Upper lobe of left lung (tissue), 4 donors: ENCODE data around the gene GOLGA6D.
"Not testable (repeated sequence)": the region's sequence is repeated elsewhere in the genome, so short reads cannot be mapped to it uniquely, and the experiment has no call there.

Experiments
- CTCF ChIP-seq, 6 experiments: fragments of 450-650 bp in 4 of 6; fragments of 200-600 bp in 2 of 6; sonication (generic) in 2 of 6; IDR thresholded peaks; one replicate each; pipeline ENCODE4 v1.5.1; 2016 to 2019; ENCODE audit warnings: antibody characterized with exemption in 6 of 6
- EP300 ChIP-seq, 4 donors: sonication (generic); formaldehyde crosslinking; IDR thresholded peaks; one replicate each; pipeline ENCODE4 v1.5.1; 2017; ENCODE audit warnings: antibody characterized with exemption in 4 of 4, control low read depth in 2 of 4
- POLR2A ChIP-seq, 4 donors: fragments of 450-650 bp; IDR thresholded peaks; one replicate each; pipeline ENCODE4 v1.5.1; 2016 to 2017; ENCODE audit warnings: antibody characterized with exemption in 4 of 4, mild to moderate bottlenecking in 2 of 4
- POLR2AphosphoS5 ChIP-seq, 2 donors: sonication (generic); formaldehyde crosslinking; IDR thresholded peaks; one replicate each; pipeline ENCODE4 v1.5.1; 2017; ENCODE audit warnings: antibody characterized with exemption in 2 of 2

GRCh38 chr15:75343953-75344352, 61.3 kb downstream of the GOLGA6D start:
- TF ChIP-seq POLR2A, CTCF, POLR2AphosphoS5, EP300 (IDR thresholded peaks at IDR 0.05): not testable (repeated sequence)
